Keratinocyte (primary cell): ENCODE measurements around the gene ADAMTS2. TPM values are rescaled to one million over a fixed set of nuclear protein-coding genes. Genes with fewer than 3 reads are reported as not detected.

Source experiments
- DNase-seq: peaks from one replicate; pipeline ENCODE4 v3.0.0-alpha.2; 2011; ENCODE audit warnings: low read depth, missing footprints, low spot score
- FAIRE-seq: peaks from 2 replicates; lab custom pipeline; 2011; peaks lifted over from hg19 to GRCh38; lab: Jason Lieb, UNC
- H2AFZ ChIP-seq: 2 replicates; pipeline ENCODE4 v1.6.0; 2012; ENCODE audit warnings: low read length, control low read depth, inconsistent platforms; ENCODE audit not compliant: control insufficient read depth
- H3K27ac ChIP-seq: 2 replicates; pipeline ENCODE4 v1.5.1; 2011; ENCODE audit warnings: low read length; ENCODE audit not compliant: control insufficient read depth, insufficient read depth
- H3K27me3 ChIP-seq: 3 replicates; pipeline ENCODE4 v1.6.0; 2011; ENCODE audit warnings: low read length; ENCODE audit not compliant: control insufficient read depth, insufficient read depth; ENCODE audit errors: extremely low read depth
- H3K36me3 ChIP-seq, 2 experiments: 2 replicates in 1 of 2; 3 replicates in 1 of 2; pipeline ENCODE4 v1.5.1; 2011; ENCODE audit warnings: low read length in 2 of 2, mild to moderate bottlenecking in 1 of 2; ENCODE audit not compliant: control insufficient read depth in 2 of 2, insufficient read depth in 2 of 2; ENCODE audit errors: extremely low read depth in 1 of 2
- H3K4me1 ChIP-seq: 3 replicates; pipeline ENCODE4 v1.5.1; 2011; ENCODE audit warnings: low read length; ENCODE audit not compliant: control insufficient read depth, insufficient read depth; ENCODE audit errors: extremely low read depth
- H3K4me2 ChIP-seq: 3 replicates; pipeline ENCODE4 v1.6.0; 2011; ENCODE audit warnings: low read depth, low read length; ENCODE audit not compliant: control insufficient read depth, insufficient read depth; ENCODE audit errors: extremely low read depth
- H3K4me3 ChIP-seq, 3 experiments: fragments of 200-600 bp in 1 of 3; sonication (generic) in 1 of 3; 2 replicates in 2 of 3; 3 replicates in 1 of 3; pipeline ENCODE4 v1.5.1; 2011 to 2016; ENCODE audit warnings: low read length in 3 of 3, mild to moderate bottlenecking in 3 of 3, control low read depth in 2 of 3, inconsistent platforms in 1 of 3, low read depth in 1 of 3, mixed read lengths in 1 of 3, mixed run types in 1 of 3, moderate library complexity in 1 of 3; ENCODE audit not compliant: control insufficient read depth in 2 of 3, insufficient read depth in 2 of 3; ENCODE audit errors: extremely low read depth in 1 of 3
- H3K79me2 ChIP-seq: 2 replicates; pipeline ENCODE4 v1.6.0; 2012; ENCODE audit warnings: low read length; ENCODE audit not compliant: control insufficient read depth, insufficient read depth
- H3K9ac ChIP-seq: 3 replicates; pipeline ENCODE4 v1.6.0; 2011; ENCODE audit warnings: low read length; ENCODE audit not compliant: control insufficient read depth, insufficient read depth; ENCODE audit errors: extremely low read depth
- H3K9me1 ChIP-seq: 3 replicates; pipeline ENCODE4 v1.6.0; 2011; ENCODE audit warnings: low read length; ENCODE audit not compliant: control insufficient read depth, insufficient read depth; ENCODE audit errors: extremely low read depth
- H3K9me3 ChIP-seq: 2 replicates; pipeline ENCODE4 v1.5.1; 2012; ENCODE audit warnings: low read depth, low read length; ENCODE audit not compliant: control insufficient read depth
- H4K20me1 ChIP-seq: 3 replicates; pipeline ENCODE4 v1.6.0; 2011; ENCODE audit warnings: low read length; ENCODE audit not compliant: control insufficient read depth, insufficient read depth; ENCODE audit errors: extremely low read depth
- CTCF ChIP-seq, 3 experiments: IDR thresholded peaks in 1 of 3; conservative IDR thresholded peaks in 1 of 3; optimal IDR thresholded peaks in 1 of 3; 2 replicates in 2 of 3; 3 replicates in 1 of 3; pipeline versions ENCODE3 to v1.5.1; 2011; ENCODE audit warnings: low read length in 3 of 3, mild to moderate bottlenecking in 3 of 3, moderate library complexity in 2 of 3, control low read depth in 1 of 3, inconsistent platforms in 1 of 3; ENCODE audit not compliant: insufficient read depth in 2 of 3; ENCODE audit errors: extremely low read depth in 1 of 3
- EZH2 ChIP-seq: IDR thresholded peaks from one replicate; pipeline ENCODE4 v1.6.1; 2012; ENCODE audit warnings: inconsistent platforms, mild to moderate bottlenecking, low read length, moderate library complexity
- dilution Hi-C: fragments of 300-500 bp; cut with MboI; formaldehyde crosslinking; loops from one replicate; pipeline ENCODE4 v1.7.0; 2020; ENCODE audit warnings: low sequenced_read_pairs; ENCODE audit not compliant: extremely low pct_ligation_motif_present
- polyA plus RNA-seq, 5 experiments: library from polyadenylated mRNA; depleted of rRNA in 3 of 5; stranded (reverse) in 3 of 5; stranded (forward) in 1 of 5; unstranded in 1 of 5; fragments of >200 nt; gene quantifications; 1 replicate in 1 of 5; 2 replicates in 3 of 5; 3 replicates in 1 of 5; pipeline versions ENCODE4 v1.2.1 to v1.2.3, GENCODE V29; 2011 to 2012; ENCODE audit warnings: missing spikeins in 2 of 5, low read depth in 1 of 5, low replicate concordance in 1 of 5

The ADAMTS2 gene
- polyA plus RNA-seq, 1 donor (not counting 4 experiments of a cell fraction or from before 2014, with no cell fraction given), result not detected

DNA sequence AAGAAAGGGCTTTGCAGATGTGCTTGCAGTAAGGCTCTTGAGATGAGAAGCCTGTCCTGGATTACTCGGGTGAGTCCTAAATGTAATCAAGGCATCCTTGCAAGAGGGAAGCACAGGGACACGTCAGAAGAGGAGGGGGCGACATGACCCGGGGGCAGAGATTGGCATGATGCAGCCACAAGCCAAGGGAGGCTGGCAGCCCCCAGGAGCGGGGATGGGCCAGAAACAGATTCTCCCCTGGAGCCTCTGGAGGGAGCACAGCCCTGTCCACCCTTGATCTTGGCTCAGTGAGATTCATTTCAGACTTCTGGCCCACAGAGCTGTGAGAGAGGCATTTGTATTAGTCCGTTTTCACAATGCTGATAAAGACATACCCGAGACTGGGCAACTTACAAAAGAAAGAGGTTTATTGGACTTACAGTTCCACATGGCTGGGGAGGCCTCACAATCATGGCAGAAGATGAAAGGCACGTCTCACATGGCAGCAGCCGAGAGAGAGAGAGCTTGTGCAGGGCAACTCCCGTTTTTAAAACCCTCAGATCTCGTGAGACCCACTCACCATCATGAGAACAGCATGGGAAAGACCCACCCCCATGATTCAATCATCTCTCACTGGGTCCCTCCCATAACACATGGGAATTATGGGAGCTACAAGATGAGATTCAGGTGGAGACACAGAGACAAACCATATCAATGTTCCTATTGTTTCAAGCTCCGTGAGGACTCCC lies 76.1 kb downstream of the ADAMTS2 start:
- no peak overlapping the region for H3K4me3 ChIP-seq
- H3K4me2 ChIP-seq, result no peak overlapping the region
- H3K79me2 ChIP-seq, result no peaks in the 10 kb centered on the region
- peaks cover 15% of the 10 kb centered on the region for H3K9me3 ChIP-seq
- no peaks in the 10 kb centered on the region for H3K36me3 ChIP-seq
- FAIRE-seq (no peak), DNase-seq (no peak)
- TF ChIP-seq EZH2 (no peak), CTCF (optimal IDR thresholded peaks at IDR 0.05 in 1 of 3, IDR thresholded peaks at IDR 0.05 in 1 of 3, conservative IDR thresholded peaks at IDR 0.05 in 1 of 3; ENCODE audit: extremely low read depth in 1 of 3, insufficient read depth in 2 of 3, low read length in 3 of 3) (no peak)
- H2AFZ ChIP-seq, result no peak overlapping the region
- no peaks in the 10 kb centered on the region for H4K20me1 ChIP-seq
- no peak overlapping the region for H3K27ac ChIP-seq
- no peaks in the 10 kb centered on the region for H3K27me3 ChIP-seq
- dilution Hi-C loops, result no loop called here
- H3K9me1 ChIP-seq, result no peaks in the 10 kb centered on the region
- no peak overlapping the region for H3K9ac ChIP-seq
- H3K4me1 ChIP-seq, result no peaks in the 10 kb centered on the region

DNA sequence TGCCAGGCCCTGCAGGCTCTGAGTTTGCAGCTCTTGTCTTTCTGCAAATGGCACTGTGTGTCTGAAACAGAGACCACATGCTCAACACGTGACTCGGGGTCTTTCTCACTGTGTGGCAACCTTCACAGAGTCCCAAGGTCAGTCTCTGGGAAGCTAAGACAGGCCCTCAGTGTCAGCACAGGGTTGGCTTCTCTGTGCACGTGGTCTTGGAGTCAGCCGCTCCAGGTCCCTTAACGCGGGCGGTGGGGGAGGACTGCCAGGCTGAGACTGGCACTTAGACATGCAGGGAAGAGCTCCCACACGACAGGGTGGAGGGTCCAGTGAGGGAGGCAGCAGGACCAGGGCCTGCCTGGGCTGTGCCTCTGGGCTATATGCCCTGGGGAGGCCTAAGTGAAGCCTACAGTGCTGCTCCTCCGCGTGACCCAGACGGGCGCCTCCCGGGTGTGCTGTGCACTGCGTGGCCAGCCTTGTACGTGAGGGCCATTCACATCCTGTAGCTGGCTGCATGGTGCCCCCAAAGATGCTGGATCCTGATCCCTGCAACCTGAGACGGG lies 76.8 kb downstream of the ADAMTS2 start:
- Histone ChIP-seq H3K9me1 (no peaks in the 10 kb centered on the region), H3K4me2 (no peak overlapping the region), H3K36me3 (no peaks in the 10 kb centered on the region), H3K4me1 (no peaks in the 10 kb centered on the region), H3K9ac (no peak overlapping the region), H3K27ac (no peak overlapping the region), H3K79me2 (no peaks in the 10 kb centered on the region), H3K9me3 (peaks cover 15% of the 10 kb centered on the region), H3K27me3 (no peaks in the 10 kb centered on the region), H4K20me1 (no peaks in the 10 kb centered on the region), H3K4me3 (no peak overlapping the region), H2AFZ (no peak overlapping the region)
- TF ChIP-seq EZH2, result no peak
- dilution Hi-C loops, result no loop called here
- no peak for FAIRE-seq
- DNase-seq, result no peak
